KMS-11 (cell line): ENCODE results near the gene TM9SF3.

Experiments used
- H2AFZ ChIP-seq: fragments of 200-600 bp; sonication (generic); 2 replicates; pipeline ENCODE4 v1.6.1; 2016; ENCODE audit warnings: antibody characterized with exemption, mixed run types, low read depth
- H3K27ac ChIP-seq: fragments of 200-600 bp; sonication (generic); 2 replicates; pipeline ENCODE4 v1.6.1; 2016; ENCODE audit warnings: mild to moderate bottlenecking, mixed run types
- H3K27me3 ChIP-seq: fragments of 200-600 bp; sonication (generic); 2 replicates; pipeline ENCODE4 v1.6.1; 2017; ENCODE audit warnings: mild to moderate bottlenecking, low read depth, mixed run types, moderate library complexity; ENCODE audit not compliant: insufficient read depth
- H3K36me3 ChIP-seq: fragments of 200-600 bp; sonication (generic); 2 replicates; pipeline ENCODE4 v1.6.1; 2017; ENCODE audit warnings: mild to moderate bottlenecking, mixed run types; ENCODE audit not compliant: insufficient read depth
- H3K4me1 ChIP-seq: fragments of 200-600 bp; sonication (generic); 2 replicates; pipeline ENCODE4 v1.6.1; 2016; ENCODE audit warnings: mild to moderate bottlenecking, low read depth, mixed run types; ENCODE audit not compliant: poor library complexity, severe bottlenecking
- H3K4me2 ChIP-seq: fragments of 200-600 bp; sonication (generic); 2 replicates; pipeline ENCODE4 v1.7.0; 2016; ENCODE audit warnings: mild to moderate bottlenecking, mixed run types
- H3K4me3 ChIP-seq: fragments of 200-600 bp; sonication (generic); IDR thresholded peaks from 2 replicates; pipeline ENCODE4 v1.6.1; 2017; ENCODE audit warnings: low read depth, low read length, mixed read lengths; ENCODE audit not compliant: insufficient read depth
- H3K79me2 ChIP-seq: fragments of 200-600 bp; sonication (generic); 2 replicates; pipeline ENCODE4 v1.6.1; 2016; ENCODE audit warnings: low read depth, mixed run types; ENCODE audit not compliant: insufficient read depth
- H3K9ac ChIP-seq: fragments of 200-600 bp; sonication (generic); 2 replicates; pipeline ENCODE4 v1.6.1; 2016; ENCODE audit warnings: mild to moderate bottlenecking, mixed run types
- H4K20me1 ChIP-seq: fragments of 200-600 bp; sonication (generic); 2 replicates; pipeline ENCODE4 v1.6.1; 2016; ENCODE audit warnings: mild to moderate bottlenecking, mixed run types; ENCODE audit not compliant: insufficient read depth
- CTCF ChIP-seq: fragments of 200-600 bp; sonication (generic); conservative IDR thresholded peaks from 2 replicates; pipeline ENCODE4 v1.6.1; 2017; ENCODE audit warnings: low read depth, mild to moderate bottlenecking, antibody characterized with exemption, low read length, moderate library complexity, mixed read lengths

TM9SF3 gene

GRCh38 chr10:96488161-96488935, 98.5 kb downstream of the TM9SF3 start:
- H2AFZ ChIP-seq: no peak overlapping the region
- no peak for TF ChIP-seq CTCF
- H3K4me3 ChIP-seq: no peak overlapping the region
- no peaks in the 10 kb centered on the region for H3K4me1 ChIP-seq
- no peak overlapping the region for H3K4me2 ChIP-seq
- H3K27ac ChIP-seq: no peak overlapping the region
- H3K27me3 ChIP-seq: no peaks in the 10 kb centered on the region
- H4K20me1 ChIP-seq: no peaks in the 10 kb centered on the region
- H3K79me2 ChIP-seq: no peaks in the 10 kb centered on the region
- no peak overlapping the region for H3K9ac ChIP-seq
- H3K36me3 ChIP-seq: no peaks in the 10 kb centered on the region

DNA sequence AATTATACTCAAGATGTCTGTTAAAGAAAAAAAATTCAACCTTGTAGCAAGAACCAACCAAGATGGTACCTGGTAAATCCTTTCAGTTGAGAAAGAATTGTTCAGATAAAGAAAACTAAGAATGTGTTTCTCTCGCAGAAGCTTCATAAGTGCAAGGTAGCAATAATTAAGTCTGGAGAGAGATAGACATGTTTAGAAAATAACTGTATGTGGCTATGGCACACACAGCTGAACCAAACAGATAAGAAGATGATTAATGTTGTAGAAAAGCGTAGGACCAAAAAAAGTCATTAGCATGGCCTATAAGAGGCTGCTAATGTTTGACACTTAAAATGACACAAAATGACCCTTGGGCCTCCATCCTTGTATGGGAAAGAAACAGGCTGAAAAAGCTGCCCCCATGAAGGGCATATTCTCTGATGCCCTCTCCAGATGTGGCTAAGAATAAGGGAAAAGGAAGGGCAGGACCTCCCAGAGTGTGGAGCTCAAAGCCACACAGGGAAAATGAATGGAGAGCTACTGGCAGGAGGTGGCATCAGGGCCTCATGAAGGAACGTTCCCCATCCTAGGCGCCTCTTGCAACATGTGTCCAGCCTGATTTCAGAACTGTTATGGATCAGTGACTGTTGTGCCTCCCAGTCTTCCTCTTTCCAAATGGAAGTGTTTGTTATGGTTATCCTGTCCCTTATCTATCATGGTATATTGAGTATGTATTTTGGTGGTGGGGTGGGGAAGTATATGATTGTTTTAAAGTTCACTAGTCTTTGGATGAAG, 103.8 kb downstream of the TM9SF3 start:
- no peaks in the 10 kb centered on the region for H3K27me3 ChIP-seq
- no peak for TF ChIP-seq CTCF
- no peak overlapping the region for H3K4me2 ChIP-seq
- no peaks in the 10 kb centered on the region for H3K79me2 ChIP-seq
- no peak overlapping the region for H2AFZ ChIP-seq
- no peaks in the 10 kb centered on the region for H3K4me1 ChIP-seq
- no peak overlapping the region for H3K4me3 ChIP-seq
- no peaks in the 10 kb centered on the region for H4K20me1 ChIP-seq
- H3K9ac ChIP-seq: no peak overlapping the region
- no peaks in the 10 kb centered on the region for H3K36me3 ChIP-seq
- no peak overlapping the region for H3K27ac ChIP-seq

DNA sequence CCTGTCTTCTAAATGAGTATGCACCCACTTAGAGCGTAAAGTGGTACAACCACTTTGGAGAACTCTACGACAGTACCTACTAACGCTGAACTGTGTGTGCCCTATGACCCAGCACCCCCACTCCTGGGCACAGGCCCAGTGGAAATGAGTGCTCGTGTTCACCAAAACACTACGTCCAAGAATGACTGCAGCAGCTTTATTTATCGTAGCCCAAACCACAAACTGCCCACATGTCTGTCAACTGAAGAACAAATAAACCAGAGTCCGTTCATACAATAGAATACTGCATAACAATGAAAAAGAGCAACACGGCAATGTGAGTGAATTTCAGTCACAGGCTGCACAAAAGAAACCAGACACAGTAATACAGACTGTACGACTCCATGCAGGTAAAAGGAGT, 108.5 kb downstream of the TM9SF3 start:
- Histone ChIP-seq H3K36me3 (no peaks in the 10 kb centered on the region), H3K4me1 (no peaks in the 10 kb centered on the region), H3K4me2 (no peak overlapping the region), H2AFZ (no peak overlapping the region), H3K4me3 (no peak overlapping the region), H3K79me2 (no peaks in the 10 kb centered on the region), H4K20me1 (no peaks in the 10 kb centered on the region), H3K27ac (no peak overlapping the region), H3K27me3 (no peaks in the 10 kb centered on the region), H3K9ac (no peak overlapping the region)
- no peak for TF ChIP-seq CTCF

DNA sequence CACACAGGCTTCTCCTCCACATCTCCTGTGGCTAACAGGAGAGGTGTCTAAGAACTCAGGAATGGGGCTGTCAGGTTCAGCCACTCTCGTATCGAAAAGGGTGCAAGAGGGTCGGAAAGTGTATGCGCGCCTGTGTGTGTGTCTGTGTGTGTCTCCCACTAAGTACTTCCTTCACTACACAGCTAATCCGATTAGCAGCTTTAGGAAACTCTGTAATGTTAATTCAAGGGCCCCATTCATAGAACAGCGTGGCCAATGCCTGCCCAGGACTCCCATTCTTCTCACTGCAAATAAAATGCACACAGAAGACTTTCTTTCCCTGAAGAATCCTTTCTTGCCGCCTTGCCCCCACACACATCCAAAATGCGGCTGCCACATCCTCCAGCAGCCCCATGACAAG, 112.9 kb downstream of the TM9SF3 start:
- no peak for TF ChIP-seq CTCF
- Histone ChIP-seq H3K79me2 (no peaks in the 10 kb centered on the region), H3K4me1 (no peaks in the 10 kb centered on the region), H3K4me2 (no peak overlapping the region), H3K4me3 (no peak overlapping the region), H4K20me1 (no peaks in the 10 kb centered on the region), H3K27me3 (no peaks in the 10 kb centered on the region), H3K27ac (no peak overlapping the region), H2AFZ (no peak overlapping the region), H3K9ac (no peak overlapping the region), H3K36me3 (no peaks in the 10 kb centered on the region)
